Measurements from ENCODE around the gene NCOA7.

DNA sequence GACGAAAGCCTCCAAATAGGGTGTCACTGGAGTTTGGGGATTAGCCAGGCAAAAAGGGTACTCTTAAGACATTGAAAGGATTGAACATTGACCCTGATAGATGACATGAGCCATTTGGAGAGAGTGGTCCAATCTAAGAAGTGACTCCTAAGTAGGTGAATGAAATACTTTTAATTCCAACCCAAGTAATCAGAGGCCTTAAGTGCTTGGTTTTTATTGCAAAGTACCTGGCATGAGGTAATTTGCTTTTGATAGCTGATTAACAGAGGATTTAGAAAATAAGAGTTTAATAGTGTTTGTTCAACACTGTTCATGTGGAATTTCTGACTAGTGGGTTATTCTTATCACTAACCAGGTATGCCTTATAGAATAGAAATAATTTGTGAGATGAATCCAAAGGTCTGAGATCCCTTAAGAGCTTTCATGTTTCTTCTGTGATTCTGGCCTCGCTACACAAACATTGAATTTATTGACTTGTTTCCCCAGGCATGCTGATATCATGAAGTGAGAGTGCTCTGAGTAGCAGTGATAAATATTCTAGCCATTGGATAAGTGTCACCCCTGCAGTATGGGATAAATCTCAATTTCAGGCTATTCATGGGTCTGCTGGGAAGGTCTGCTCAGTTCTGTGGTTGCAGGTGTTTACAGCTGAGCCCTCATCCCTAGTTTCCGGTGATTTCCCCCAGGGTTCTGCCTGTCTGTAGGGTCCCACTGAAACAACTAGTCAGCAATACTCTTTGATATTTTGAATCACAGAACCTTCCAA lies 6.5 kb downstream of the NCOA7 start:
- TF ChIP-seq CTCF (IDR thresholded peaks at IDR 0.05) (no peak), POLR2A (IDR thresholded peaks at IDR 0.05) (no peak)

Data from heart left ventricle (tissue), 13 donors.